GM19035 (cell line): ENCODE measurements around the gene AXDND1.

Source experiments
- ATAC-seq: cut with Tn5 transposase; IDR thresholded peaks from one replicate; pipeline ENCODE4 v1.9.1; 2021; ENCODE audit not compliant: unreplicated experiment

AXDND1 gene

GRCh38 chr1:179575497-179576314 lies 209.9 kb downstream of the AXDND1 start, which contains the start of gene NPHS2:
TSS of gene NPHS2 (minus strand) at chr1:179575948. CDS start at chr1:179575864, 84 bp downstream.
- ATAC-seq = no peak

GRCh38 chr1:179576509-179576908 lies 210.7 kb downstream of the AXDND1 start:
- ATAC-seq = no peak

- ATAC-seq = no peak
Measured at GRCh38 chr1:179583771-179584320, 218.1 kb downstream of the AXDND1 start.

- ATAC-seq = no peak
Measured at GRCh38 chr1:179586107-179586823, 220.5 kb downstream of the AXDND1 start.

- no peak for ATAC-seq
Measured at GRCh38 chr1:179587336-179587735, 221.6 kb downstream of the AXDND1 start.

- ATAC-seq = no peak
Measured at GRCh38 chr1:179588425-179589024, 222.8 kb downstream of the AXDND1 start.

- no peak for ATAC-seq
Measured at GRCh38 chr1:179589509-179589908, 223.7 kb downstream of the AXDND1 start.

GRCh38 chr1:179590671-179591070 lies 224.9 kb downstream of the AXDND1 start:
- no peak for ATAC-seq

- ATAC-seq = no peak
Measured at GRCh38 chr1:179591253-179591591, 225.5 kb downstream of the AXDND1 start.

- no peak for ATAC-seq
Measured at GRCh38 chr1:179591592-179592580, 226.1 kb downstream of the AXDND1 start, which contains the start of gene TDRD5. TSS of gene TDRD5 (plus strand) at chr1:179591832. CDS start at chr1:179592616, 784 bp downstream.

GRCh38 chr1:179598631-179599030 lies 232.9 kb downstream of the AXDND1 start:
- no peak for ATAC-seq

GRCh38 chr1:179599623-179600249 lies 234.0 kb downstream of the AXDND1 start:
- ATAC-seq = no peak

GRCh38 chr1:179601093-179601492 lies 235.3 kb downstream of the AXDND1 start:
- ATAC-seq = no peak
